Measurements from ENCODE around the gene NPAS3.

DNA sequence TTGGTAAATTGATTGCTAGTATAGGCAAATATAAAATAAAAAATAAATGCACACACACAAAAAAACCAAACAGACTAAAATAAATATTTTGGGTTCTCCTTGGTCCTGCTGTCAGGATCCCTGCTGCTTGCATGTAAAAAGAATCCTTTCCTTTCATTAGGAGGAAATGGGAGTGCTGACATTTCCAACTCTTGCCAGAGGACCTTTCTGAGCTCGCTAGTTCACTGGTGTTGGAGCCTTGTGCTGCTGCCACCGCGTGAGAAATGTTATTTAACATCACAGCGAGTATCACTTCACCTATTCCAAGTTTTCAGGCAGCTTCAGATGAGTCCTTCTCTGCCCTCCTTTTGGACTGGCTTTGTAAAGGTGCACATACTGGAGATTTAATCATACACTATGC lies 358.9 kb downstream of the NPAS3 start:
- TF ChIP-seq, protein P1, sequence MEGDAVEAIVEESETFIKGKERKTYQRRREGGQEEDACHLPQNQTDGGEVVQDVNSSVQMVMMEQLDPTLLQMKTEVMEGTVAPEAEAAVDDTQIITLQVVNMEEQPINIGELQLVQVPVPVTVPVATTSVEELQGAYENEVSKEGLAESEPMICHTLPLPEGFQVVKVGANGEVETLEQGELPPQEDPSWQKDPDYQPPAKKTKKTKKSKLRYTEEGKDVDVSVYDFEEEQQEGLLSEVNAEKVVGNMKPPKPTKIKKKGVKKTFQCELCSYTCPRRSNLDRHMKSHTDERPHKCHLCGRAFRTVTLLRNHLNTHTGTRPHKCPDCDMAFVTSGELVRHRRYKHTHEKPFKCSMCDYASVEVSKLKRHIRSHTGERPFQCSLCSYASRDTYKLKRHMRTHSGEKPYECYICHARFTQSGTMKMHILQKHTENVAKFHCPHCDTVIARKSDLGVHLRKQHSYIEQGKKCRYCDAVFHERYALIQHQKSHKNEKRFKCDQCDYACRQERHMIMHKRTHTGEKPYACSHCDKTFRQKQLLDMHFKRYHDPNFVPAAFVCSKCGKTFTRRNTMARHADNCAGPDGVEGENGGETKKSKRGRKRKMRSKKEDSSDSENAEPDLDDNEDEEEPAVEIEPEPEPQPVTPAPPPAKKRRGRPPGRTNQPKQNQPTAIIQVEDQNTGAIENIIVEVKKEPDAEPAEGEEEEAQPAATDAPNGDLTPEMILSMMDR (IDR thresholded peaks at IDR 0.05) = no peak
- TF ChIP-seq EP300 (IDR thresholded peaks at IDR 0.05) (no peak), POLR2AphosphoS5 (IDR thresholded peaks at IDR 0.05) (no peak)
